ENCODE results near the gene TAOK1. TPM values are rescaled to one million over a fixed set of nuclear protein-coding genes. Genes with fewer than 3 reads are reported as not detected.

Gene TAOK1
- total and polyA plus RNA-seq, 2 of the 13 experiments (the other 11 are each of a cell fraction or from before 2014, with no cell fraction given) = 14.1 to 23.0 TPM

- Histone ChIP-seq H2AFZ (ENCODE audit: low read length) (no peak overlapping the region), H3K4me1 (ENCODE audit: insufficient read depth, low read length) (peaks cover 36% of the 10 kb centered on the region), H4K20me1 (ENCODE audit: insufficient read depth, low read length) (0 out of 2 replicates have a peak, but pooled peaks cover 5% of the 10 kb centered on the region), H3K4me3 (replicated peaks in 1 of 3; ENCODE audit: insufficient read depth in 1 of 3, low read depth in 2 of 3, low read length in 3 of 3) (no peak overlapping the region), H3K27ac (ENCODE audit: extremely low read length, insufficient read depth, low read length) (no peak overlapping the region), H3K9me3 (ENCODE audit: low read length) (no peaks in the 10 kb centered on the region), H3K79me2 (ENCODE audit: insufficient read depth, low read length) (no peaks in the 10 kb centered on the region), H3K27me3 (ENCODE audit: control insufficient read depth in 1 of 2, insufficient read depth in 2 of 2, low read length in 2 of 2) (no peaks in the 10 kb centered on the region), H3K9ac (ENCODE audit: insufficient read depth, low read depth, low read length) (no peak overlapping the region), H3K4me2 (ENCODE audit: low read depth, low read length) (no peak overlapping the region), H3K36me3 (replicated peaks in 1 of 2; ENCODE audit: control insufficient read depth in 1 of 2, insufficient read depth in 2 of 2, low read length in 2 of 2) (no peaks in the 10 kb centered on the region; a peak in 1 of 5 replicates)
- no TSS peak for BruUV-seq (replicated peaks)
- FAIRE-seq (no peak), DNase-seq (ENCODE audit: low spot score) (no peak), ATAC-seq (no peak)
- CTCF ChIA-PET (ENCODE audit: low intra/inter-chr PET ratio, low total read pairs) = no interaction called here
- POLR2A ChIA-PET = interaction anchor here (1.4 kb wide), 1 partner anchor 13 kb away, joined by 3 read pairs; no protein-coding TSS in a partner anchor
- WGBS (ENCODE audit: low lambda C conversion rate) = 97% methylated on average over 15 of the region's 17 CpGs
- intact Hi-C loops (cut with micrococcal nuclease; ENCODE audit: unreplicated experiment) = loop anchor here (10.0 kb wide), 1 partner anchor 267 kb away; the partner anchor contains the start of gene NUFIP2
- in situ Hi-C loops (cut with HindIII; ENCODE audit: extremely low pct_ligation_motif_present, low pct_unique_long_range_greater_than_20kb) = no loop called here
- TF ChIP-seq ZNF790 (CRISPR knock-in tag; IDR thresholded peaks at IDR 0.05; ENCODE audit: borderline replicate concordance) (no peak), ZC3H13 (CRISPR knock-in tag; IDR thresholded peaks at IDR 0.05) (no peak), ZNF547 (CRISPR knock-in tag; IDR thresholded peaks at IDR 0.05) (no peak), ZMYM4 (CRISPR knock-in tag; IDR thresholded peaks at IDR 0.05) (no peak), ZNF609 (CRISPR knock-in tag; IDR thresholded peaks at IDR 0.05; ENCODE audit: borderline replicate concordance) (no peak), ZNF331 (CRISPR knock-in tag; IDR thresholded peaks at IDR 0.05) (no peak), MLLT10 (CRISPR knock-in tag; IDR thresholded peaks at IDR 0.05) (no peak), ZNF121 (CRISPR knock-in tag; IDR thresholded peaks at IDR 0.05) (no peak), ETV5 (CRISPR knock-in tag; IDR thresholded peaks at IDR 0.05; ENCODE audit: borderline replicate concordance) (no peak), ATF7 (IDR thresholded peaks at IDR 0.05) (no peak), ATF7 (CRISPR knock-in tag; IDR thresholded peaks at IDR 0.05) (no peak), ZBTB34 (CRISPR knock-in tag; IDR thresholded peaks at IDR 0.05) (no peak), ZNF383 (CRISPR knock-in tag; IDR thresholded peaks at IDR 0.05; ENCODE audit: borderline replicate concordance) (no peak), ZNF883 (CRISPR knock-in tag; IDR thresholded peaks at IDR 0.05; ENCODE audit: not compliant biosample characterization) (no peak), NFE2L1 (CRISPR knock-in tag; IDR thresholded peaks at IDR 0.05; ENCODE audit: borderline replicate concordance) (no peak), RXRB (CRISPR knock-in tag; IDR thresholded peaks at IDR 0.05; ENCODE audit: borderline replicate concordance) (no peak), FOSL2 (CRISPR knock-in tag; IDR thresholded peaks at IDR 0.05) (no peak), SIX1 (CRISPR knock-in tag; IDR thresholded peaks at IDR 0.05; ENCODE audit: borderline replicate concordance) (no peak), ZNF678 (CRISPR knock-in tag; IDR thresholded peaks at IDR 0.05) (no peak)
Measured at GRCh38 chr17:29561554-29562517, 171.7 kb downstream of the TAOK1 start.

All from HepG2 (cell line).